ENCODE results near the gene PIBF1.

The PIBF1 gene

DNA sequence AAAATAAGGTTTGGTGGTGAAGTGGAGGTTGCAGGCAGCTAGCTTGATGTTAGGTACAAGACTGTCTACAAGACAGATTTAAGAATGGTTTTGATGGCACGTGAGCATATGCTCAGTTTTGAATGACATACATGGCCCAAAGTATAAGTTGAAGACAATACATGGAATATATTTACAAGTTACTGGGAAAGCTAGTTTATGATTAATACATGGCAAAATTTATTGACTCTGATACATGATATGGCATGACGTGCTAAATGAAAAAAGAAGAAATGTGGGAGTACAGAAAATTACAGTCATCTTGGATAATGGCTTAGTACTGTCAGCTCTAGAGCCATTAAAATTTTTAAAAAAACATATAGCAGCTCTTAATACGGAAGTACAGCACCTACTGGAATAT, 281.2 kb downstream of the PIBF1 start:
- no peak for DNase-seq

DNA sequence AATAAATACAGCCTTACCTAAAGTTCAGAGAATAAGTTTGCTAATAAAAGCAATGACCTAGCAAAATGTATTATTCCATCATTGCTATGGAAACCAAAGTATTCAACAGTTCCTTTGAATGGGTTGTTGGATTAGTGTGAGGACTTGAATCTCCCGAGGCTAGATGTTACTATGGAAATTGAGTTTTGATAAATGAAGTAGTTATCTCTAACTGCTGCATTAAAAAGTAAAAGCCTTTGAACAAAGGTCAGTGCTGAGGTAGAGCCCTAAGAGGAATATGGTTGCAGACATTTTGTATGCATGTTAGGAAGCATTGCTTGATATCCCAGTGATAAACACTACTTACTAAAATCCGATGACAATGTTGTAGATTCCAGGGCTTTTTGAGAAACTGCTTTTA, 283.1 kb downstream of the PIBF1 start:
- no peak for DNase-seq

DNA sequence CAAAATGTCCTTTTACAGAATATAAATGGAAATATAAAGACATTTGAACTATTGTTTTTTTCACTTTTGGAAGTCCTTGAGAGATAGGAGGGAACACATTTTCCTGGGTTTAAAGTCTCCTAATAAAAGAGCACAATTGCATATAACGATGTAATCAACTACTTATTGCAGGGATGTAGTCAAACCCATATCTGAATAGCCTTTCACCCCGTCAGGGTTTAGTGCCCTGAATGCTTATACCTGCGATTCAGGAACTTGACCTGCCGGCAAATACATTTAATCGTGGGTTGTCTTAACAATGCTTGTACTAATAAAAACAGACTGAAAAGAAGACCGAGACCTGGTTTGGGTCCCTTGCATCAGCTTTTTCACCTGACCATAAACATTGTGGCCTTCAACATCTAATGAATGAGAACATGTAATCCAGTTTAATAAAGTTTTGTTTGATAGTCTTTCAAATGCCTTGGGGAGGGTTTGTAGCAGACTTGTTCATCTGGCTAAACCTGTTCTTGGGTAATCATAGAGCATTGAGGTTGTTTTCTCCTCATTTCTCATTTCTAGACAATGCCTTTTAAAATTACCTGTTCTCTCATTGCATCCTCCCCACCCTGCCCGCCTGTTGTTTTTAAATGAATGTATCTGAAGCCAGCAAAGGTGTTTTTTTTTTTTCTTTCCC, 283.9 kb downstream of the PIBF1 start:
- no peak for DNase-seq
